GM19328 (cell line): ENCODE data around the gene SEPTIN7.

Experiments used
- ATAC-seq: cut with Tn5 transposase; IDR thresholded peaks from one replicate; pipeline ENCODE4 v1.9.1; 2021; ENCODE audit warnings: mild to moderate bottlenecking, moderate library complexity; ENCODE audit not compliant: unreplicated experiment

Gene SEPTIN7

DNA sequence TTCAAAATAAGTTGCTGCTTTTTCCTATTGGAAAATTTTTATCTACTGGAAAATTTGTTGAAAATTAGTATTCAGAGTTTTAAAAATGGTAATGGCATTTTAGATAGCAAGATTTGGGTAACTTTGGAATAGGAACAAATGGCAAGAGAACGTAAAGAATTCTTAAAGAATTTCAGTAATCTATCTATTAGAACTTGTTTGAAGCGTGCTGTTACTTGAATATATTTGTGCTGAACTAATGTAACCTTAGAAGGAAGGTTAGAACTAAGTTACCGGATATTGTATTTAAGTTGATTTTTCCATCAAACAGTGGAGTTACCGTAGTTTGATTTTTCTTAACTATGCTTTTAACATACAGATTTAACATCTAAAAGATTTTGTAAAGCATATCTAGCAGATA lies 25.9 kb downstream of the SEPTIN7 start:
- ATAC-seq, result no peak

DNA sequence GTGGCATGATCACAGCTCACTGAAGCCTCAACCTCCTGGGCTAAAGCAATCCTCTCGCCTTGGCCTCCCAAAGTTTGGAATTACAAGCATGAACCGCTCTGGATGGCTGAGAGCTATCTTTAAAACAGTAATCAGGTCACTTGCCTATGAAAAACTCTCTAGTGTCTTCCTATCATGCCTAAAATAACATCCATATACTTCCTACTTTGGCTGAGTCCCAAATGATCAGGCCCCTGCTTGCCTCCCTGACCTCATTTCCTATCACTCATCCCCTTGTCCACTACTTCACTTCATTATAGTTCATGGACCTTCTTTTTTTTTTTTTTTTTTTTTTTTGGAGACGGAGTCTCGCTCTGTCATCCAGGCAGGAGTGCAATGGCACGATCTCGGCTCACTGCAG lies 28.0 kb downstream of the SEPTIN7 start:
- ATAC-seq, result no peak

DNA sequence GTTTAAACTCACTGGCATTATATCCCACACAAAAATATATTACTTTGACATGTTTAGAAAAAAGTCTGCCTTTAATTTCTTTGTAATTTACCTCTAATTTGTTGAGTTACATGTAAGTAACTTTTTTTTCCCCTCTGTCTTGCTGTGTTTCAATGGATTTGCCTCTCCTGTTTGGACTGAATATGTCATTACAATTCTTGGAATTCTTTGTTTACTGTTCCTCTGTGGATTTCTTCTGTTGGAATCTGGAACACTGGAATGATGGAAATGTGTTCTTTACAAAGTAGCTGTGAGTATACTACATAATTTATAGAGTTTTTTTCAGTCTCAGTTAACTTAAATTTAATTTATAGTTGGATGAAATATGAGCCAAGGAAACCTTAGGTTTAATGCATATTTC lies 30.4 kb downstream of the SEPTIN7 start:
- no peak for ATAC-seq

DNA sequence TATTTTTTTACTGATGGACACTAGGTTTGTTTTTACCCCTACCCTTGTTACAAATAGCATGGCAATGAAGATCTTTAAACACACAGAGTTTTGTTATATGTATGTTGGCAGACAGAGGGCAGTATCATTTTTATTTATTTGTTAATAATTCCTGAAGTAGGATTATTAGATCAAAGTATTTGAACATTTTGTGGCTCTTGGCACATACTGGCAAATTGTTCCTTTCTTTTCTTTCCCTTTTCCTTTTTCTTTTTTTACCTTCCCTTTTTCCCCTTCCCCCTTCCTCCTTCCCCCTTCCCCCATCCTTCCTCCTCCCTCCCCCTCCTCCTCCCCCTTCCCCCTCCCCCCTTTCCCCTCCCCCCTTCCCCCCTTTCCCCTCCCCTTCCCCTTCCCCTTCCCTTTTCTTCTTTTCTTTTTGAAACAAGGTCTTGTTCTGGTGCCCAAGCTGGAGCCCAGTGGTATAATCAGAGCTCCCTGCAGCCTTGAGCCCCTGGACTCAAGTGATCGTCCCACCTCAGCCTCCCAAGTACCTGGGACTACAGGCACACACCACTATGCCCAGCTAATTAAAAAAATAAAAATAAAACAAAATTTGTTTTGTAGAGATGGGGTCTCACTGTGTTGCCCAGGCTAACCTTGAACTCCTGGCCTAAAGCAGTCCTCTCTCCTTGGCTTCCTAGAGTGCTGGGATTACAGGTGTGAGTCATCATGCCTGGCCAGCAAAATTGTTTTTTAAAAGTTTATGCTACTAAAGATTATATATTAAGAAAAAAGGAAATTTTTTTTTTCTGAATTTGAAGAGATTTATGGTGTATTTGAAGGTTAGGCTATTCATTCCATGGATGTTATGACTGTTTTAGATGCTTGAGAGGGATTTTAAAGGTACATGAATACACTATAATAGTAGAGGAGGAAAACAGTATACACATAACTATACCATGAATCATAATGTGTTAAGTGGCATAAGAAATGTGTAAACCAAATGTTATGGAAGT lies 39.3 kb downstream of the SEPTIN7 start:
- ATAC-seq, result no peak

DNA sequence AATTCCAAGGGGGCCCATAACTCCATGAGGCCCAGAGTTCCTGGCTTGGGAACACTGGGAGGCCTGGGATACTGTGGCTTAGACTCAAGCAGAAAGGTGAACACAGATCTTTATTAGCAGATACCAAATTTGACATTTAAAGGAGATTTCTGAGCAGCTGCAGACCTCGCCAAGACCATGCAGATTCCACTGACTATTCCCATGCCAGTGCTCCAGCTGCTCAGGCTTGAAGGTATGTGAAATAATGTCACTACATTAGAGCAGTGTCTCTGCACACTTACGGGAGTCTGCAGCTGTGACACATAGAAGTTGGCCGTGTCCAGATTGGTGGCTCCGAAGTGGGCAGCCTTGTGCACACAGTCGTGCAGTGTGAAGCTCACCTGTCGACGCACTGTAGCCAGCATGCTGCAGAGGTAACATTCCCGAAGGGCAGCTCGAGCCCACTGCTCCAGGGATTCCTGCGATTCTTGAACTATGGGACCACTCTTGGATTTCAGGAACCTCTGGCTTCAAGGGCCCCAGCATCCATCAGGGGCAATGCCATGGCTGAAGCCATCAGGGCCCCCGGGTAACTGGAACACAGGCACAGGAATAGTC lies 46.1 kb downstream of the SEPTIN7 start:
- ATAC-seq, result no peak

DNA sequence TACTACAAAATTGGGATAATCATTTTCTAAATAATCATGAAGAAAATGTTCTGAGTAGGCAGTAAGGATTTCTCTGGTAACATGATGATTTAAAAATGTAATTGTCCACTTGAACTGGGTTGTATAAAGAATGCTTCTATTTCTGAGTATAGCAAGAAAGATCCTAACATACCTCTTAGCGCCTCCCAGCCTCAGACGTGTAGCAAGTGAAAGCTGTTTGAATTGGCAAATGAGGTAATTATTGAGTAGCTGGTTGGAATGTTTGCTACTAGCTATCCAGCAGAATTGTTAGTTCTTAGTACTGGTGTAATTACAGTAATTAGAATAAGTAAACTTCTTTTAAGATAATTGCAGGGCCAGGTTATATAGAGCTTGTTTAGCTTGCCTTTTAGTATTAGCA lies 47.9 kb downstream of the SEPTIN7 start:
- ATAC-seq, result no peak

DNA sequence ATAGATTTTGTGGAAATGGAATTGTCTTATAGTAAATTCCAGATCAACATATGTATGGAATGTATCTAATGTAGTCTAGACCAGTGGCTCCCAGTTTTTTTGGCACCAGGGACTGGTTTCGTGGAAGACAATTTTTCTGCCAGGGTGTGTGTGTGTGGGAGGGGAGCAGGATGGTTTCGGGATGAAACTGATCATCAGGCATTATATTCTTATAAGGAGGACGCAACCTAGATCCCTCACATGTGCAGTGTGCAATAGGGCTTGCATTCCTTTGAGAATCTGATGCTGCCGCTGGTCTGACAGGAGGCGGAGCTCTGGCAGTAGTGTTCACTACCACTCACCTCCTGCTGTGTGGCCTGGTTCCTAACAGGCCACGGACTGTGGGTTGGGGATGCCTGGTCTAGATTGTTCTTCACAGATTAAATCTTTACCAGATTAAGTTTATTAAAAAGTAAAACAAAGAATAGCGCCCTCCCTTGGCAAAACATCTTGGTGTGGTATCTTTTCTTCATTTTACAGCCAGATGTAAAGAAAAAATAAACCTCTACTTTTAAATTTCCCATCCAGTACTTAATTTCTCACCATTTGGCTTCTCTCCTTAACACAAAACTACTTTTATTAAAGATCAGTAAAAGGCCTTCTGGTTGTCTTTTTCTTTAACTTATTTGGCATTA lies 48.4 kb downstream of the SEPTIN7 start:
- no peak for ATAC-seq

DNA sequence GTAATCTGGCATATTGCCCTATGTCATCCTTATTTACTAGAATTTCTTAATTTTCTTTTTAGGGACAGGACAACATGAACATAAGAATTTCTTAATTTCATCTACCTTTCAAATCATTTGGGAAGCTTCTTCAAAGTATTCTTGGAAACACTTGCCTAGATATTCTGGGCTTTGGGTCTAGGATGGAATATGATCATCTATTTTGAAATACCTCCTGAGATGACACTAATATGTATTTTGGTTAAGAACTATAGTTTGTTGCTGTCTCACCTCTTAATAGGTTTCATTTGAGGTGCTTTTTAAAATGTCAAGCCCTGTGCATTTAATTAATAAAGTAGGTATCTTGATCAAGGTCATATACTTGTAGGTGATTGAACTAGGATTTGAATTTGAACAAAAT lies 49.1 kb downstream of the SEPTIN7 start:
- ATAC-seq, result no peak
